HG02642 (cell line): ENCODE data around the gene MS4A10.

Experiments
- ATAC-seq: cut with Tn5 transposase; IDR thresholded peaks from one replicate; pipeline ENCODE4 v1.9.1; 2021; ENCODE audit warnings: mild to moderate bottlenecking; ENCODE audit not compliant: unreplicated experiment, poor library complexity

MS4A10 gene

DNA sequence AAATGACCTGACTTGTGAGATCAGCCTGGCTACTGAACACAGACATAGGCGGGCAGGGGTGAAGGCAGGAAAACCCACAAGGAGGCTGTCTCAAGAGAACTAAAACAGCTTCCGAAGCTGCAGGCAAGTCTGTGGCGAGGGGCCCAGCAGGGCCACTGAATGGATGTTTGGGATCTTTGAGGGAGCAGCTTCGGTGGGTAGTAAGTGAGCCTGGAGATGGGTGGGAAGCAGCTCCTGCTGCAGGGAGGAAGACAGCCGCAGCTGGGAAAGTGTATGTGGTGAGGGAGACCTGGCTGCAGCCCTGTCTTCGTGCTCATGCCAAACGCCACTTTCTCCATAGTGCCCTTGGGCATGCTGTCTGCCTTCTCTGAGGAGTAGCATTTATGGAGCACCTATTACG, 60.2 kb downstream of the MS4A10 start:
- ATAC-seq: no peak

DNA sequence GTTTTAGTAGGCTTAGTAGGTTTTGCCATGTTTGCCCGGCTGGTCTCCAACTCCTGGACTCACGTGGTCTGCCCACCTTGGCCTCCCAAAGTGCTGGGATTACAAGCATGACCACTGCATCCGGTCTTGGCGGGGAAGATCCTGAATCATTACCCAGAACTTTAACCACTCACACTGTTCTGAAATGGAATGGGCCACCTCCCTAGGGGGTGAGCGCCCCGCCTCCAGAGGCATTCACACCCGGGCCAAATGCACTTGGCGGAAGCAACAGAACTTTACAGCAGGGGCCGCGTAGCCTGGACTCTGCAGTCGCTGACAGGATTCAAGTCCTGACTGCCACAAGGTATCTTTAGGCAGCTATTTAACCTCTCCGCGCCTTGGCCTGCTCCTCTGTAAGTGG, 62.1 kb downstream of the MS4A10 start:
- ATAC-seq: no peak

DNA sequence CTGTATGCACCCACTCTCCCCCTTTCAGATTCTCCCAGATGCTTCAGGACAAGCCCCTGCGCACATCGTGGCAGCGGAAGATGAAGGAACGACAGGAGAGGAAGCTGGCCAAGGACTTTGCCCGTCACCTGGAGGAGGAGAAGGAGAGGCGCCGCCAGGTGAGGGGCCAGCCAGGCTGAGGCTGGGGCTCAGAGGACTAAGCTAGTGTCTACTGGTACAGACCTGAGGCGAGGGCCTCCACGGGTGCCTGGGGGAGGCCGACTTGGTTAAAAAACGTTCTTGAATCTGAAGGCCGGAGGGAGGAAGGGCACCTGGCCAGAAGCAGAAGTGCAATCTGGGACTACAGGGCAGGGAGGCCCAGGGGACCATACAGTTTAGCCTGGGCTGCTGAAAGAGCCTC, 62.8 kb downstream of the MS4A10 start:
- no peak for ATAC-seq

DNA sequence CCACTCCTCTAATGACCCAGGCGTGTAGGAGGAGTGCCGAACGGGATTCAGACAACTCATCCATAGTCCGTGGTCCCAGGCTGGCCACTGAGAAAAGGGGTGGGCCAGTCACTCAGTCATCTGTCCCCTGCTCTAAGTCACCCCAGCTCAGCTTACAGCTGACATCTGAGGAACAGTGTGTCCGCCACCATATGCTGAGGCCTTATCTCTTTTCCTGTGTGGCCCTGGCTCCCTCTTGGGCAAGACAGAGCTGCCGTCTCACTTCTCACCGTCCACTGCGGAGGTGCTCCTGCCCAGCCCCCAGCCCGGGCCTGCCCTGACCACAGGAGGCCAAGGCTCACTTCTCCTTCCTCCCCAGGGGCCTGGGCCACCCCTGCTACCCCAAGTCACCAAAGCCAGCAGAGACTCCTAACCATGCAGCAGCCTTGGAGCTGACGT, 63.6 kb downstream of the MS4A10 start:
- ATAC-seq: no peak

DNA sequence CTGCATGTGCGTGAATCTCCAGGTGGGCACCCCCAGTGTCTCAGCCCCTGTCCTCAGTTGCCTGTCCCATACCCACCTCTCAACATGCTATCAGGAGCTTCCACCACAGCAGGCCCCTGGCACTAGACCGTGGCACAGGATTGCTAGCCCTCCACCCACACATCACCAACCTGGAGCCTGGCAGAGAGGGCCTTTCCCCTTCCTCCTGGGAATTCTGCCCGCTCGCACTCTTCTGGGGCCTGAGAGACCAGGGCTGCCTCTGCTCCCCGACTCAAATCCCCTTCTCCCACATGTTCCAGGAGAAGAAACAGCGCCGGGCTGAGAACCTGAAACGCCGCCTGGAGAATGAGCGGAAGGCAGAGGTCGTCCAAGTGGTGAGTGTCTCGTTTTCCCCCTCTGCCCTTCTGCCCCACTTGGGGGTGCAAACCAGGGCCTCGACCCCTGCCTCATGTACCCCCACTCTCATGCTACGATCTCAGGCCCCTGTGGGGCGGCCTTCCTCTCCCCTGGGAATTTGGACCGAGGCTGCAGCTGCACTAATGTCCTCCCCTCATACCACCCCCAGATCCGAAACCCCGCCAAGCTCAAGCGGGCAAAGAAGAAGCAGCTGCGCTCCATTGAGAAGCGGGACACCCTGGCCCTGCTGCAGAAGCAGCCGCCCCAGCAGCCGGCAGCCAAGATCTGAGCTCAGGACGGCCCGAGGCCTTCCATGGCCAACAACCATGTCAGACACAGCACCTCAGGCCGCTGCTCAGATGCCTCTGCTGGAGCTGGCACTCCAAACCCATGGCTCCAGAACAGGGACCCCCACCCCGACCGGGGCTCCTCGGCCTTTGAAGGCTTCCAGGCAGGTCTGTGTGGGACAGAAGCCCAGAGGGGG, 64.7 kb downstream of the MS4A10 start:
- no peak for ATAC-seq
